ENCODE data around the gene RGS7BP.

Gene RGS7BP

DNA sequence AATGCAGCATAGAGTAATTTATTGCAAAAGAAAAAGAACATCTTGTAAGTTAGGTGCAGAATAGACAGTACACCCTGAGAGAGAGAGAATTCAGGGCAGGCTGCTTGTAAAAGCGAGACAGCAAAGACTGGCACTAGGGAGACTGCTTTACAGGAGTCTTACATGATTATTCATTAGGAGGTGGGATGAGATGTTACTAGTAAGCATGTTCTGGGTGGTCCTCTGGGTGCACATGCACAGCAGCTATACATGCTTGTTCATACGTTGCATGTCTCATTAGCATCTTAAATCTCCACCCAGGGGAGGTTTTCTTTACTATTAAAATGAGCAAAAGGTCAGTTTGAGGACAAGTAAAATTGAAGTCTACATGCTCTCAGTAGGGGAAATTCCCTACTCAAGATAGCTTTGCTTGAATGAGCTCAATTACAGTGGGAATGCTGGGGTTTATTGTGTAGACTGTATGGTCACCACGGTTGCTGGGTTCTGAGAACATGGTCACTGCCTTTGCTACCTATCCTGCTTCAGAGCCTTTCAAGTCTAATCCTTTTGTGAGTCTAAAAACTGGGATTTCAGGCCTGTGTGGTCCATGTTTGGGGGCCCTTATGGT is 60.6 kb downstream of the RGS7BP start:
- no peak for DNase-seq

DNA sequence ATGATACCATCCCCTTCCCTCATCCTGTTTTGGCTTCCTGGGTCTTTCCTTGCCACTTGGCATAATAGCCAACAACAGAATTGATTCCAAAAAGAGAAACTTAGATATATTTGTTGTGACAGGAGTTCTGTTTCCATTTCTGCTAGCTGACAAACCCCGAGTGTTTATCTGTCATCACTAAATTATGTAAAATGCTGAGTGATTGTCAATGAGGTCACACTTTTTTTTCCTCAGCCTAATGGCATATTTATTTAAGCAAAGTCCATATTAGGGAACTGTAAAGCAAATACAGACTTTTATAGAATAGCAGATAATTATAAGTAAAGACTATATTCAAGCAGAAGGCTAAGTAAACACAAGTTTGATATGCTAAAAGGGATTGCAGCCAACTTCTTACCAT is 64.0 kb downstream of the RGS7BP start:
- peak; percentile 56 for DNase-seq

DNA sequence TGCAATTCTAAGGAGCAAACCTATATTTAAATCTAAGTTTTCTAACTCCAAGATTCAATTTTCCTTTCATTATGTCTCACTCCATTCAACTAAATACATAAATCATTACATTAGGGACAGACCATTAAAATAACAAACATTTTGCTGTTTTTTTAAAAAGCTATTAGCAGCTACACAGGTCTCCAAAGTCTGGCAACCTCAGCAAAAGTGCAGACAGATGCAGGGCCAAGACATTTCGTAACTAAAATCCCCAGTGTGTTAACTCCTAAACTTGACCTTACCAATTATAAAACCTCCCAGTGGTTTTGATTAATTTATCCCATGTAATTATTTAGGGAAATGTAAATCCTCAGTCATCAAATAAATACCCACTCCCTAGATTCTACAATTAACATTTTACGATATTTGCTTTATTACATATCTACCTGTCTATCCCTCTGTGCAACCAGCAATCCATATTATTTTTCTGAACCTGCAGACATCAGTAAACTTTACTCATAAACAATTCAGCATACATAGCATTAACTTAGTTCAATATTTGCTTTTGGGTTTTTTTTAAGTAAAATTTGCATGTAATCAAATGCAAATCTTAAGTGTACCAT is 64.7 kb downstream of the RGS7BP start:
- DNase-seq: no peak

DNA sequence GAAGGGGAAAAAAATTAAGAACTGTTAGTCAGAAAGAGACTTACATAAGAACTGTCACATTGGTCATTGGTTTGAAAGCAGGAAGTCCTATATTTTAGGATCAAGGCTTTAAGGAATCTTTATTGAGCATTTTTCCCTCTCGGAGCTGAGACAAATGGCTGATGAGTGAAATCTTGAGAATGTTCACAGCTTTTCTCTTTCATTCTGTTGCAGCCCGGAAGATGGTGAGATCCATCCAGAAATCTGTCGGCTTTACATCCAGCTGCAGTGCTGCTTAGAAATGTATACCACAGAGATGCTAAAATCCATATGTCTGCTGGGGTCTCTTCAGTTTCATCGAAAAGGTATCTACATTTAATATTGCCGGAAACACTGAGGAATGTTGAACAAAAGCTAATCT is 69.7 kb downstream of the RGS7BP start:
- DNase-seq: no peak

DNA sequence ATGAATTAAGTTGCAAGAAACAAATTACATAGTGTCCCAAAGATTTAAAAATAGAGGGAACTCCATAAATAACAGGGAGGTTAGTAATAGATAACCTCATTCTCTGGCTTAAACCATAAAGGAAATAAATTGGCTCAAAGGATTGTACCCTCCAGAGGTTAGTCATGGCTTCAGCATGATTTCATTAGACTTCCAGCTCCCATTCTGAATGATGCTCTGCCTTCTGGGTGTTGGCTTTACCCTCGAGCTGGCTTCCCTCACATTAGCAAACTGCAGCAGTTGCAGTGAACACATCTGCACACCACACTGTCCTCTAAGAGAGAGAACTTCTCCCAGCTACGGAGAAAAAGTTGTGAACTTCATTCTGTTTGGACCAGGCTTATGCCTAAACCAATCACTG is 70.4 kb downstream of the RGS7BP start:
- no peak for DNase-seq

DNA sequence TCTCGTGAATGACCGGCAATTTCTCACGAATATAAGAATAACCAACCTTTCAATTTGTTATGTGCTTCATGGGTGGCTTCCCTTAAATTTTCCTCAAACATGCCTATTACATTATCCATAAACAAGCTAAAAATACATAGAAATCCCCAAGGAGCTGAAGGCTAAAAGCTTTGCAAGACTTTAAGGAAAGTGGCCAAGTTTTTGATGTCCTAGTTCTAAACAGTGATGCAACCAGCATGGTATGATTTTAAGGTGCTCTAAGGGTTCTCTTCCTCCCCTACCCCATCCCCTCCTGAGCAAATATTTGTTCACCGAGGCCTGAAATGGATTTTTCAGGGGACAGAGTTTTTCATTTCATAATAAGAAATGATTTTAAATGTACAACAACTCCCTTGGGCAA is 79.8 kb downstream of the RGS7BP start:
- no peak for DNase-seq

DNA sequence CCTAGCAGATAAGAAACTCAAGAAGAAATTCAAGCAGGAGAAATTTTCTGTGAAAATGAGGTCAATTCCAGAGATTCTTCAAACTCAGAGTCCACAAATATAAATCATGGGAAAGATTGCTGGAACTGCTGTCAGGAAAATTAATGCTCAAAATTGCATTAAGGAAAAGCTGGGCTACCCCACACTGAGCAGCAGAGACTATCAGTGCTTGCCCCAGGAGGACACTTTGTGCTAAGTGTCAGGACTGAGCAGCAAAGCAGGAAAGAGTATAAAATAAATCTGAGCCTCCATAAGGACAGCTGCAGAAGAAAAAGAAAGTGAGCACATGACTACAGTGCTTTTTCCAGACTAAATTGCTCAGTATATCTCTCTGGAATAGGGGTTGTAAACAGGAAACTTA is 81.6 kb downstream of the RGS7BP start:
- no peak for DNase-seq

DNA sequence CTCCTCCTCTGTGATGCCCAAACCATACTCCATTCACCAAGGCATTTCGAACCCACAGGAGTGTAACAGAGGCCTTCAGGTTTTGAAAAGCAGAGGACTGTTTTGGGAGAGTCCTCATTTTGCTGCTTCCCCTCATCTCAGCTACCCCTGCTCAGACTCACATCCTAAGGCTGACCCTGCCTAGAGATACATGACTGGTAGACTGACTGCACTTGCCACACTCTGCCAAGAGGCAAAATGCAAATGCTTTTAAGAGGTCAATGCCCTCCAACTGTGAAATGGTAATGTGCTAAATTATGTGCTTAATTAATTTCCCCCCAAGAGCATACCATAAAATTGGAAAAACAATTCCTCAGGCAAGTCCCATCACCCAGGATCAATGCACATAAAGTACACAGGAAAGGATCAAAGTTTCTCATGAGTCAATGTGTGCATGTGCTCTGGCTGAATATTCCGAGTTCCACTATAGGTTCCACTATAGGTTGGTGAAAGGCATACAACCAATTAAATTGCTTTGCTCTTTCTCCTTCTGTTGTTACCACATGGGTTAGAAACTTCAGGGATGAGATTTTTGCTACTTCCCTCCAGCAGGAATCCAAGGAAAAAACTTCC is 87.0 kb downstream of the RGS7BP start:
- no peak for DNase-seq

DNA sequence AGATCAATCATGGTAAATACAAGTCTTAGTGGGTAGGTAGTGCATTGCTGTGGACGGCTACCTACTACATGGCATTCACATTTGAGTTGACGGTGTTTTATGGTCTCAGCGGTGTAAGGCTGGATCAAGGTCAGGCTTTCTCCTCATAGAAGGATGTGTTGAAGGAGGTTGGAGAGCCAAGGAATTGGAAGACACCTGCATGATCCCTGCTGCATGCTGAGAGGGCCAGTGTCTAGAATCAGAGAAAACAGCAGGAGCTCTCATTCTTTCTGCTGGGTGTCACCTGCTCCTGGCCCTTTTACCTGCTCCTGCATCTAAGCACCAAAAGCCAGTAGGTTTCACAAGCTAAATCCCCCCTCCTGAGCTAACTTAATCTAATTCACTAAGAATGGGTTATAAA is 88.2 kb downstream of the RGS7BP start:
- DNase-seq: no peak

DNA sequence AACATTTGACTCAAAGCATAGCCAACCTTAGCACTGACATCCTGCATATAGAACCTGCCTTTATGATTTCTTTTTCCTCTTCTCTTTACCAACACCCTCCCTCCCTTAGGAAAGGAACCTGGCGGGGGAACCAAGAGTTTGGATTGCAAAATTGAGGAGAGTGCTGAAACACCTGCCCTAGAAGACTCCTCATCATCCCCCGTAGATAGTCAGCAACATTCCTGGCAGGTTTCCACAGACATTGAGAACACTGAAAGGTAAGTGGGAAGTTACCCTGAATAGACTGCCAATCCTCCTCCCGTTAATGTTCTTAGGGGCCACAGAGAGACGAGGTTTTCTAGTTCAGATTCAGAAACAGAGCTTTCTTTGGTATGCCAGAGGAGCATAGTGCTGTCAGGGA is 88.8 kb downstream of the RGS7BP start:
- DNase-seq: no peak

DNA sequence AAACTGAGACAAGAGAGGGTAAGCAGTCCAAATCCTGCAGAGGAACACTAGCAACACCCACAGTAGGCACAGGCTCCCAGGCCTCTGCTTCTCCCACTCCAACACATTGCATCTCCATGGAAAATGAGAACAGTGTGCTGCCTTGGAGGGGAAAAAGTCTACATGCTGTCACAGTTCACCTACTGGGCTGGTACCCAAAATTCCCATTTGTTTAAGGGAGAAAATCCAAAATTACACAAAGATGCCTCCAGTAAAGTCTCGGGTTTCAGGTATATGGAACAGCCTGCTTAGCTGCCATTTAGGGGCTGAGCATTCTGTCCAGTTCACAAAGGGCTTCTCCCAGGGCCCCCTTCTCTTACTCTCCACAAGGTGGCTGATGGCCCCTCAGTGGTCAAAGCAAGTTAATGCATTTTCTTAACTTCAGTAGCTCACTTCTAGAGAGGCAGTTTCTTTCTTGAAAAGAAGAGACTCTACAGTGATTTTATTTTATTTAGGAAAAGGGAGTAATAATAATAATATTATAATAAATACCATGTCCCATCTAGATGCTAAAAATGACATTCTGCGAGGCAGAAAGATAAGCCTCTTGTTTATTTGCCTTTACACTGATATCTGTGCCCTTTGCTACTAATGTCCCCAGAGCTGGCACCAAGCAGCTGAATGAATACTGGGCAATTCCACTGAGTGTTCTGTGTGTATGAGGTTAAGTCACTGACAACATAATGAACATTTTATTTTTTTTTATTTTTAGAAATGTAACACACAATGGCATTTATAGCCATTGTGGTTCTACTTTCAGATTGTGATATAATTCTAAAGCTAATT is 89.4 kb downstream of the RGS7BP start:
- DNase-seq: peak; percentile 44

DNA sequence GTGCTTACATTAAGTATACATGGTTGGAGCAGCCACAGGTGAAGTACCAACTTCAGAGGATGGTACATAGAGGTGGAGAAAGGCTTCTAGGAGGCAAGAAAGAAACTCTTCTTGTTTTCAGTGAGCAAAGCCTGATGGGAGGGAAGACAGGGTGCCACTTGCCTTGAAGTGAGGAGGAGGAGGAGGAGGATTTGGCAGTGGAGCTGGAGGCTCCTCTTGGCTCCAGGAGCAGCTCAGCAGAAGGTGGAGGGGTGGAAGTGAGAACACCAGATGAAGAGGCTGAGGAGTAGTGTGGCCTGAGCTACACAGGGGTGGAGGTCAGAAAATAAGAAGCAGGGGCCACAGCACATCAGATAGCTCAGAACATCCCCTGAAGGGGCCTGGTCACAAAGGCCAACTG is 93.4 kb downstream of the RGS7BP start:
- no peak for DNase-seq

DNA sequence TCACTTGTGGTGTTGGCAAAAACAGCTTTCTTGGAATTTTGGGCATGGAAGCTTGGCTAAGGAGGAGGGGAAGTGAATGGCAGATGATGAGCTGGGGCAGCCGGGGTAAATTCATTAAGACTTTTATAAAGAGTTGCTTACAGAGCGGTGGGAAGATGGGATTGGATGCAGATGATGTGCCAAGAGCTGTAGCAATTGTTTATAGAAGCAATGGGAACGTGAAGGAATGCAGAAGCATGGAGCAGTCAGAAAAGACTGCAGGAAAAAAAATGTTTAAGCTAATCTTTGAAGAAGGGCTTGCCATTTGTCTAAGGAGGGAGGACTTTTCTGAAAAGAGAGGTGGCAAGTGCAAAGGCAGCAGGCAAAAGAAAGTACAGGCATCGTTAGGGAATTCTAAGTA is 97.9 kb downstream of the RGS7BP start:
- no peak for DNase-seq

DNA sequence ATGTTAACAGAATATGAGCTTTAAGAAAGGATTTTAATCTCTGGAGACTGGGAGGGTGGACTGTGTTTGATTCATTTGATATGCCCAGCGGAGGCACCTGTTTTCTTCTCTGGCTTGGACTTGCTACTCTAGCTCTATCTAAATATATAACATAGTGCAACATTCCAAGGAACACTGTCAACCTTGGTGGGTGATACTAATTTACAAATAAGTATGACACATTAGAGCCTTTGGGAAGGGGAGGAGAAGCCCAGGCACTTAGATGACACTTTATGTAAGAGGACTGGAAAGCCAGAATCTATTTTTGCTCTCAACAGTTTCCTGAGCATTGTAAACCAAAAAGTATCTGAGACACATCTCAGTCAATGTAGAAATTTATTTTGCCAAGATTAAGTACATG is 101.1 kb downstream of the RGS7BP start:
- no peak for DNase-seq

DNA sequence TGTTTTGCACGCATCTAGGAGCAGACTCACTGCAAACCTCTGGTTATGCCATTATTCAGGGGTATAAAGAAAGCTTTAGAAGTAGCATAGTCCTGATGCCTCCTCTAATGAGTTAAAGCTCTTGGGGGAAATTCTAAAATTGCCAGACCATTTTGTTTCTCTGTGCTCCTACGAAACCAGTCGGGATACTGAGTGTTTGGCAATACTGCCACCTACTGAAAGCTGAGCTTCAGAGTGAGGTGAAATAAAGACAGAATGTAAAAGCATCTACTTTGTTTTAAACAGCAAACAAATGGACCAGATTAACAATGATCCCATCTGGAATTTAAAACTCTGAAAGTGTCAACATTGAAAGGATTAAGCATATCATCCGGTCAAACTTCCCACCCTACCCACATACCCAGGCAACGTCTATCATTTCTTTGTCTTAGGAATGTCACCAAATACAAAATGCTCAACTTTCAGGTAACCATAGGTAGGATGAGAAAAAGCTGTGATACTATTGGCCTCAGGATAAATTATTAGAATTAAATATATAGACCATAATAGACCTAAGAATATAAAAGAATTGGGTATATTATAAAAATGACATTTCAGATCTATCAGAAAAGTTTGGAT is 106.6 kb downstream of the RGS7BP start:
- DNase-seq: peak; percentile 55

DNA sequence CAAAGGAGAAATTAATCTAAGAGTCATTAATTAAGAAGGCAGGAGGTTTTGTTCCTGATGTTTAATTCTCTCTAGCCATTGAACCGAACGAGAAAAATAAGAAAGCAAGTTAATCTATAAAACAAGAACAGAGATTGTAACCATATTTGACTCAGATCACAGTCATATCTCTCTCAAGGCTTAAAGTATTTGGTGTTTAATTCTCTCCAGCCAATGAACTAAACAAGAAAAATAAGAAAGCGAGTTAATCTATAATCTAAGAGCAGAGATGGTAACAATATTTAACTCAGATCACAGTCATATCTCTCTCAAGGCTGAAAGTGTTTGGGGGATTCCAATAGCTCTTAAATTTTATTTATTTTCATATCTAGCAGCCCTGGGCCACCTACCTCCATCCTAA is 110.1 kb downstream of the RGS7BP start:
- no peak for DNase-seq

DNA sequence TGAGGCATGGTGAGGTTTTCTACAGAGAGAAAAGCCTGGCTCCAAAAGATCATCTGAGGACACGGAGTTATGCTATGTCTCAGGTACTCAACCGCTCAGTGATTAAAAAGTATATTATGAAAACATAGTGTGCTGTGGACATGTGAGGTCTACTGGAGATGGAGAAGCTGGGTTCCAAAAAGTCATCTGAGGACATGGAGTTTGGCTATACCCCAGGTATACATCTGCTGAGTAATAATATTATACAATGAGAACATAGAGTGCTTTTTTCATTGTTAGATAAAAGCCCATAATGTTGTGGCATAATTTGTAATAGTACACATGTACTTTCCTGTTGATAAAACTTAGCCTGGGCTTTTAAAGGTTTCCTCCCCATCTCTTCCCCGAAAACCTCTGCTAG is 113.8 kb downstream of the RGS7BP start:
- DNase-seq: no peak

DNA sequence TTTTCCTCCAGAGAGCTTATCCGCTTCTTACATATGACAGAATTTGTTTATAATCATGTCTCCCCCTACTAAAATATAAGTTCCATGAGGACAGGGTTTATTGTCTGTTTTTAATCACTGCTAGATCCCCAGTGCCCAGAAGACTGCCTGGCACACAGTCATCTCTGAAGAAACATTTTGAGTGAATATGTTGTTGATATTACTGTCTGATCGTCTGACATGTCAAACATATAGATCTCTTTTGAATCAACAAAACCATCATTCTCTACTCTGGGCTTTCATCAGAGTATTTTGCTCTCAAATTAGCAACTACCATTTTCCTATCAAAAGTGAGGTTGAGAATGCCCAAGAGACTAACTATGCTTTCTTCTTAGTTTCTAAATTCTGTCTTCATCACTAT is 117.2 kb downstream of the RGS7BP start:
- no peak for DNase-seq

DNA sequence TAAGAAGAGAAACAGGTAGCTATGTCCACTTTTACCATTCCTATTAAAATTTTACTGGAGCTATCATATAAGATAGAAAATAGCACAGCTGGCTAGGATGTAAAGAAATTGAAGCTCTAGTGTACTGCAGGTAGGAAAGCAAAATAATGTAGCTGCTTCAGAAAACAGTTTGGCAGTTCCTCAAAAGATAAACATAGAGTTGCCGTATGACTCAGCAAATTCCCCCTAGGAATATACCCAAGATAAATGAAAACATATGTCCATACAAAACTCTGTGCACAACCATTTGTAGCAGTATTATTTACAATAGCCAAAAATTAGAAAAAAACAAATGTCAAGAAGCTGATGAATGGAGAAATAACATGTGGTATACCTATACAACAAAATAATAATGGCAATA is 119.9 kb downstream of the RGS7BP start:
- no peak for DNase-seq

DNA sequence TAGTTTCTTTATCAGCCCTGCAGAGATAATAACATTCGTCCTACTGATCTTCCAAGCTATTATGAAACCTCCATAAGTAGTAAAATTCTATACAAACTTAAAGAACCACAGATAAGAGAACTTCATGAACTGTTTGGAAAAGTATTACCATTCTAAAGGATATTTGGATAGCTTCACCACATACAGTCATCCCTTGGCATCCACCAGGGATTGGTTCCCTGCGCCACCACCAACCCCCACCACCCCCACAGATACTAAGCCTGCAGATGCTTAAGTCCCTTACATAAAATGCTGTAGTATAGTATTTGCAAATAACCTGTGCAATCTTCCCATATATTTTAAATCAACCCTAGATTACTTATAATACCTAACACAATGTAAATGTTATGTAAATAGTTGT is 123.1 kb downstream of the RGS7BP start:
- DNase-seq: no peak

DNA sequence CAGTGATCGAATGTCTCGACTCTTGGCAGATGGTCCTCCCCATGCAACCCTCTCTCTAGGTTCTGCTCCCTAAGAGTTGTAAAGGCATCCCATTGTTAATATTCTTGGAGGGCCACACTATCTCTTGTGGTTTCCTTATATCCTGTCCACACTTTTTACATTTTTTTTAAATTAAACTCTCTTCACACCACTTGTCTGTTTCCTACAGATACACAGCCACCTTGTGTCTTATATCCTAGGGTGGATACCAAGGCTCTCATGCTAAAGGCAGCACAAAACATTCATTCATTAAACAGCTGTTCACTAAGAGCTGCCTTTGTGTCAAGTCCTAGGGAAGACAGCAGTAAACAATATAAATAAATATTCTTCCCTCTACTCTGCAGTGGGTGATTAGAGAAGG is 124.0 kb downstream of the RGS7BP start:
- no peak for DNase-seq

DNA sequence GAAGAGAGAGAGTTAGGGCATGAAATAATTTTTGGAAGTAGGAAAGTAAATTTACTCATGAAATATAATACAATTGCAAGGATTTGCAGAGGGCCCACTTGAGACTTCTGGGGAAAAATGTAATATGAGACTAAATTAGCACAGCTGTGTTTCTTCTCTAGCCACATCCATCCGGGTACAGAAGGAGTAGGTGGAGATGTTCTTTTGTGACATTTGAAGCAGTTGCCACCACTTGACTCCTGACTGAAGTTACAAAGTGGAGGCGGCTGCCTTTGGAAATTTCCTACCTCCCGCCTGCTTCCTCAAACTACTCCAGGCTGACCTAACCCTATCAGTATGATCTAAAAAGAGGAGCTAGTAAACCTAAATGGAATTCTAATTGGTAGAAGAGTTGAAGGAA is 126.4 kb downstream of the RGS7BP start:
- no peak for DNase-seq

DNA sequence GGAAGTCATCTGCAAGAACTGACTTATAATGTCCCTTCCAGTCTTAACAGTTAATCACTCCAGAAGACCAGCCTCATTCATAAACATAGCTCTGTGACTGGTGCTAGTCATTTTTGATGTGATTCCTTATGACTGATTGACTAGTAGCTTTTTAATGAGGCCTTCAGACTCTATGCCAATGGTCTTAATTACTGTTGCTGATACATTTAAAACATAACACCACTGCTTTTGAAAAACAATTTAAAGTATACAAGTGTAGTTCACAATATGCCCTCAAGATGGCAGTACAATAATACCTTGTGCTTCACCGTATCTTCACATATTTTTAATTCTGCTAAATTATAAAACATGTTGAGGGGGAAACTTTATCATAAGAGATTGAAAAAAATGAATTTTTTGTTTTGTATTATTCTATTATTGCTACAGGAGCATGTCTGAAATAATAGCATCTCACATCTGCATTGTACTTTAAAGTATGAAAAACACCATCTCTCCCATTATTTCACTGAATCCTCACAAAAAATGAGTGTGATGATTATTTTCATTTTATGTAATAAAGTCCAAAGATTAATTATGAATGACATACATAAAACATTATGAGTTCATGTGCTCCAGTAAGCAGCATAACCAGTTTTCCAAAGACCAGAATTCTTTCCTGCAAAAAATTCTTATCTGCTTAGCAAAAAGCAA is 129.3 kb downstream of the RGS7BP start:
- DNase-seq: no peak

Measured in COR-L47 (cell line).